Left lung (tissue), 10 donors: ENCODE data around the gene BTN2A1. TPM values are rescaled to one million over a fixed set of nuclear protein-coding genes. Genes with fewer than 3 reads are reported as not detected.
"Not testable (repeated sequence)": the region's sequence is repeated elsewhere in the genome, so short reads cannot be mapped to it uniquely, and the experiment has no call there.

Experiments
- ATAC-seq: fragments of 200-7000 bp; cut with Tn5 transposase; one replicate; pipeline ENCODE4 v1.9.1; 2020; ENCODE audit warnings: moderate library complexity
- DNase-seq, 4 donors: peaks; one replicate each; pipeline ENCODE4 v3.0.0-alpha.2; 2013 to 2020
- H3K27ac ChIP-seq, 2 donors: fragments of 200-600 bp; sonication (generic) in 1 of 2; one replicate each; pipeline versions ENCODE4 v1.5.0 to v1.8.0; 2020 to 2021
- H3K27me3 ChIP-seq, 2 donors: fragments of 200-600 bp; sonication (generic) in 1 of 2; one replicate each; pipeline versions ENCODE4 v1.5.0 to v1.8.0; 2020 to 2021
- H3K36me3 ChIP-seq, 2 donors: fragments of 200-600 bp; sonication (generic) in 1 of 2; one replicate each; pipeline versions ENCODE4 v1.5.0 to v1.8.0; 2020 to 2021
- H3K4me1 ChIP-seq, 2 donors: fragments of 200-600 bp; one replicate each; pipeline ENCODE4 v1.8.0; 2021
- H3K4me3 ChIP-seq, 2 donors: fragments of 200-600 bp; sonication (generic) in 1 of 2; one replicate each; pipeline versions ENCODE4 v1.5.0 to v1.8.0; 2020 to 2021; ENCODE audit warnings: mild to moderate bottlenecking in 1 of 2
- H3K9me3 ChIP-seq, 2 donors: fragments of 200-600 bp; sonication (generic) in 1 of 2; one replicate each; pipeline versions ENCODE4 v1.5.0 to v1.8.0; 2020 to 2021
- CTCF ChIP-seq, 2 donors: fragments of 200-600 bp; sonication (generic) in 1 of 2; IDR thresholded peaks; one replicate each; pipeline versions ENCODE4 v1.5.0 to v1.8.0; 2021; ENCODE audit warnings: antibody characterized with exemption in 2 of 2
- intact Hi-C, 2 donors: fragments of 100-400 bp; cut with DNase I; formaldehyde crosslinking; loops; one replicate each; pipeline versions ENCODE4 v1.11.2 to v1.14.2; 2022
- polyA plus RNA-seq, 6 donors: library from polyadenylated mRNA; unstranded; fragments of 120-200 nt; gene quantifications; one replicate each; pipeline ENCODE4 v1.2.1, GENCODE V29; 2013; ENCODE audit not compliant: insufficient read length in 6 of 6
- total RNA-seq, 2 donors: library from RNA; stranded (reverse); fragmentation: NEBNext Ultra II Directional; extraction: Animal tissue kit (Norgen Biotek cat#: 25700); gene quantifications; one replicate each; pipeline ENCODE4 v1.2.1, GENCODE V29; 2021
- donor health status: DM: no; HTN: yes; CAD: no.
- donor health status: DM: no; HTN: no; CAD: no.

Gene BTN2A1
- total and polyA plus RNA-seq, 8 donors: 17.5 to 48.6 (median 41.9) TPM

GRCh38 chr6:26416288-26416687 is 41.5 kb upstream of the BTN2A1 start:
- intact Hi-C loops: no loop called here
- Histone ChIP-seq H3K27ac (no peak overlapping the region), H3K9me3 (peaks cover 0 to 7% of the 10 kb centered on the region in 2 donors), H3K27me3 (no peaks in the 10 kb centered on the region), H3K36me3 (peaks cover 0 to 19% of the 10 kb centered on the region in 2 donors), H3K4me1 (peaks cover 6 to 7% of the 10 kb centered on the region in 2 donors), H3K4me3 (no peak overlapping the region)
- no peak for TF ChIP-seq CTCF (IDR thresholded peaks at IDR 0.05)
- ATAC-seq (no peak), DNase-seq (no peak)

DNA sequence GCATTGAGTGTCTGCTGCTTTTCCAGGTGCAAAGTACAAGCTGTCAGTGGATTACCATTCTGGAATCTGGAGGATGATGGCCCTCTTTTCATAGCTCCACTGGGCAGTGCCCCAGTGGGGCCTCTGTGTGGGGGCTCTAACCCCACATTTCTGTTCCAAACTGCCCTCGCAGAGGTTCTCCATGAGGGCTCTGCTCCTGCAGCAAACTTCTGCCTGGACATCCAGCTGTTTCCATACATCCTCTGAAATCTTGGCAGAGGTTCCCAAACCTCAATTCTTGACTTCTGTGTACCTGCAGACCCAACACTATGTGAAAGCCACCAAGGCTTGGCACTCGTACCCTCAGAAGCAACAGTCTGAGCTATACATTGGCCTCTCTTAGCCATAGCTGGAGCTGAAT is 39.7 kb upstream of the BTN2A1 start:
- H3K27ac ChIP-seq, ATAC-seq, intact Hi-C loops, H3K36me3 ChIP-seq, H3K4me3 ChIP-seq, DNase-seq, H3K9me3 ChIP-seq, H3K27me3 ChIP-seq: not testable (repeated sequence)
- peaks cover 7 to 13% of the 10 kb centered on the region in 2 donors for H3K4me1 ChIP-seq

DNA sequence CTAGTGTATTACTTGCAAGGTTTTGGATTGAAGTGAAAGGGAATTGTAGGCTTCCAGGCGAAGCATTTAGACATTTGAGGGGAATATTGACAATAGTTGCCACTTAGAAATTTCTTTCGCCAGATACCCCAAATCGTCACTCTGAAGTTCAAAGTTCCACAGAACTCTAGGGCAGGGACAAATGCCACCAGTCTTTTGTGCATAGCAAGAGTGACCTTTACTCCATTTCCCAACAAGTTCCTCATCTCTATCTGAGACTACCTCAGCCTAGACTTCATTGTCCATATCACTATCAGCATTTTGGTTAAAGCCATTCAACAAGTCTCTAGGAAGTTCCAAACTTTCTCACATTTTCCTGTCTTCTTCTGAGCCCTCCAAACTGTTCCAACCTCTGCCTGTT is 39.0 kb upstream of the BTN2A1 start:
- H3K4me1 ChIP-seq: peaks cover 7 to 18% of the 10 kb centered on the region in 2 donors
- intact Hi-C loops, H3K27me3 ChIP-seq, H3K27ac ChIP-seq, H3K9me3 ChIP-seq, ATAC-seq, H3K4me3 ChIP-seq, H3K36me3 ChIP-seq, DNase-seq: not testable (repeated sequence)

- peak; percentile 17 for ATAC-seq
- no peaks in the 10 kb centered on the region for H3K27me3 ChIP-seq
Measured at GRCh38 chr6:26420688-26421171, 37.0 kb upstream of the BTN2A1 start.

DNA sequence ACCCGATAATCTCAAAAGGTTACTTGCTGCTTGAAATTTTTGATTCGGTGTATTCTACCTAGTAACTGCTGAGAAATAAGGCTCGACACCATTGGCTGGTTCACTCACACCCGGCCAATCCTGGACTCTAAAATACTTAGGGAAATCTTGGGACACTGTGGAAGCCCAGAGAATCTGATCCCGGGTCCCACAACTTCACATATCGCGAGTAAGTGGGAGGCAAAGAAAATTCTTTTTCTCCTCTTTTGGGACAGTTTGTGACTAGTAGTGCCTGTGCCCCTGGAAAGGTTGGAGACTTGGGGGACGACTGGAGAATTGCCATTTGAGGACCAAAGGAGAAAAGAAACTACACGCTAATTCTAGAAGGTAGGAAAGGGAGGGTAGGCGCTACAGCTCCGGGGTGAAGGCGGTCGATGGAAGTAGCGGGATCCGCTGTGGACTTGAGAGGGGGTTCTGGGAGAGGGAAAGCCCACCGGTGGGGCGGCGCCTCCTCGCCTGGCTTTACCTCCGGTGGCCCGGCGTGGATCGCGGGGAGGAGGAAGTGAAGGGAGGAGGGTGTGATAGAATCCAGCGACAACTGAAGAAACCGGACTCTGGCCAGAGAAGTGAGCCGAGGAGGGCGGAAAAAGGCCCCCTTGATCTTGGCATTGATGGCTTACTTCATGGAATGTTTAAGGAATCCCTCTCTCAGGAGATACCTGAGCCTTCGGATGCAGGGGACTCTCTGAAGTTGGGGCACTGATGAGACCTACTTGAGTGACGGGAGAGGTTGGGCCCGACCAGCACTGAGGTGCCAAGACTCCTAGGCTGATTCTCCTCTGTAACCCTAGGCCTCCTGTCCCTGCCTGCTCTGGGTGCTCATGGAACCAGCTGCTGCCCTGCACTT is 36.3 kb upstream of the BTN2A1 start:
- Histone ChIP-seq H3K9me3 (peaks cover 0 to 7% of the 10 kb centered on the region in 2 donors), H3K27me3 (no peaks in the 10 kb centered on the region), H3K27ac (peak overlapping the region; percentile 79 to 96), H3K4me3 (peak overlapping the region; percentile 63 to 82), H3K4me1 (peaks cover 11 to 23% of the 10 kb centered on the region in 2 donors), H3K36me3 (peaks cover 0 to 5% of the 10 kb centered on the region in 2 donors)
- DNase-seq (peak; percentile 67 to 93 (median 89)), ATAC-seq (peak; percentile 99)
- no peak for TF ChIP-seq CTCF (IDR thresholded peaks at IDR 0.05)
- intact Hi-C loops: no loop called here

More at GRCh38 chr6:26420688-26421171, 37.0 kb upstream of the BTN2A1 start:
- peak in 1 of 2 donors; percentile 12 for TF ChIP-seq CTCF (IDR thresholded peaks at IDR 0.05)
- peaks cover 11 to 23% of the 10 kb centered on the region in 2 donors for H3K4me1 ChIP-seq
- intact Hi-C loops: no loop called here
- peak overlapping the region; percentile 63 to 82 for H3K4me3 ChIP-seq
- peaks cover 0 to 7% of the 10 kb centered on the region in 2 donors for H3K9me3 ChIP-seq
- H3K27ac ChIP-seq: peak overlapping the region; percentile 79 to 96
- peak in 2 of 4 donors; percentile 35 to 58 for DNase-seq
- H3K36me3 ChIP-seq: no peaks in the 10 kb centered on the region

DNA sequence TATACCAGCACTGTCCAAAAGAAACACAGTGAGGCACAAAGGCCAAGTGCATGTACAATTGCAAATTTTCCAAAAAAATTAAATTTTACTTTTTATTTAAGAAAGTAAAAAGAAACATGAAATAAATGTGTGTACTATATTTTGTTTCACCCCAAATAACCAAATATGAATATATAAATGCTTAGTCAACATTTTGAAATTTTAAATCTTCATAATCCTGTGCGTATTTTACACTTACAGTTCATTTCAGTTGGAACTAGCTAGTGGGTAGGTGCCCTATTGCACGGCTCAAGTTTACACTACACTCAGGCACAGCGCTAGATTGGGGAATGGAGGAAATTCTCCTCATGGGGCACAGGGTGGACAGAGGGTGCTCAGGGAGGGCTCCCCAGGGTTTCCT is 35.4 kb upstream of the BTN2A1 start:
- peaks cover 0 to 7% of the 10 kb centered on the region in 2 donors for H3K9me3 ChIP-seq
- H3K4me1 ChIP-seq: peaks cover 11 to 23% of the 10 kb centered on the region in 2 donors
- TF ChIP-seq CTCF (IDR thresholded peaks at IDR 0.05): no peak
- H3K27ac ChIP-seq: no peak overlapping the region
- ATAC-seq (no peak), DNase-seq (no peak)
- peaks cover 3 to 9% of the 10 kb centered on the region in 2 donors for H3K36me3 ChIP-seq
- H3K4me3 ChIP-seq: peak overlapping the region in 1 of 2 donors; percentile 63
- intact Hi-C loops: no loop called here
- no peaks in the 10 kb centered on the region for H3K27me3 ChIP-seq
